ENCODE data around the gene ZNF423.

The ZNF423 gene

GRCh38 chr16:49780433-49780832, 75.5 kb downstream of the ZNF423 start:
- no peak for DNase-seq

GRCh38 chr16:49779979-49780378, 75.9 kb downstream of the ZNF423 start:
- no peak for DNase-seq

- DNase-seq, result no peak
Observed at GRCh38 chr16:49778202-49778930, 77.5 kb downstream of the ZNF423 start.

GRCh38 chr16:49776734-49777133, 79.2 kb downstream of the ZNF423 start:
- DNase-seq, result no peak

- DNase-seq, result no peak
Observed at GRCh38 chr16:49776085-49776595, 79.8 kb downstream of the ZNF423 start.

- no peak for DNase-seq
Observed at GRCh38 chr16:49775581-49775980, 80.3 kb downstream of the ZNF423 start.

GRCh38 chr16:49775018-49775417, 80.9 kb downstream of the ZNF423 start:
- no peak for DNase-seq

- DNase-seq, result no peak
Observed at GRCh38 chr16:49773534-49774475, 82.1 kb downstream of the ZNF423 start.

- DNase-seq, result no peak
Observed at GRCh38 chr16:49767998-49768397, 87.9 kb downstream of the ZNF423 start.

GRCh38 chr16:49767414-49767813, 88.5 kb downstream of the ZNF423 start:
- no peak for DNase-seq

GRCh38 chr16:49766225-49766624, 89.7 kb downstream of the ZNF423 start:
- DNase-seq, result no peak

GRCh38 chr16:49763826-49764225, 92.1 kb downstream of the ZNF423 start:
- DNase-seq, result no peak

GRCh38 chr16:49760815-49761214, 95.1 kb downstream of the ZNF423 start:
- no peak for DNase-seq

GRCh38 chr16:49757559-49758069, 98.3 kb downstream of the ZNF423 start:
- DNase-seq, result no peak

GRCh38 chr16:49756775-49757558, 98.9 kb downstream of the ZNF423 start:
- DNase-seq, result no peak

- DNase-seq, result no peak
Observed at GRCh38 chr16:49755716-49756505, 100.0 kb downstream of the ZNF423 start.

- DNase-seq, result no peak
Observed at GRCh38 chr16:49755313-49755620, 100.6 kb downstream of the ZNF423 start.

GRCh38 chr16:49754495-49755312, 101.2 kb downstream of the ZNF423 start:
- DNase-seq, result no peak

GRCh38 chr16:49750341-49751000, 105.4 kb downstream of the ZNF423 start:
- DNase-seq, result no peak

GRCh38 chr16:49749816-49750215, 106.1 kb downstream of the ZNF423 start:
- DNase-seq, result no peak

GRCh38 chr16:49748322-49748721, 107.6 kb downstream of the ZNF423 start:
- no peak for DNase-seq
